GM12878 (cell line): ENCODE results near the gene WDFY4. TPM values are rescaled to one million over a fixed set of nuclear protein-coding genes. Genes with fewer than 3 reads are reported as not detected.

Experiments
- ATAC-seq: fragments of 200-7000 bp; cut with Tn5 transposase; 3 replicates; pipeline ENCODE4 v1.9.1; 2020; ENCODE audit warnings: mild to moderate bottlenecking, moderate library complexity
- BruUV-seq: library from RNA; stranded (reverse); fragments of 400-500 nt; replicated peaks from 2 replicates; lab custom pipeline; 2021; lab: Mats Ljungman, UMichigan
- CTCF ChIA-PET: fragments of 300-600 bp; sonication (Branson Sonifier 250); formaldehyde crosslinking; extraction: SDS; loops from one replicate; lab custom pipeline; 2021; ENCODE audit warnings: inconsistent platforms; lab: Yijun Ruan, JAX
- POLR2A ChIA-PET: fragments of 350-600 bp; formaldehyde crosslinking; extraction: SDS; loops from one replicate; lab custom pipeline; 2021; ENCODE audit warnings: inconsistent platforms; lab: Charles Lee
- RAD21 ChIA-PET: fragments of 300-600 bp; sonication (Branson Sonifier 250); formaldehyde crosslinking; loops from one replicate; lab custom pipeline; 2023; ENCODE audit warnings: antibody characterized with exemption; ENCODE audit not compliant: unreplicated experiment; lab: Charles Lee
- SMC1A ChIA-PET: fragments of 300-600 bp; sonication (Branson Sonifier 250); formaldehyde crosslinking; loops from one replicate; lab custom pipeline; 2023; ENCODE audit not compliant: unreplicated experiment, uncharacterized antibody; lab: Charles Lee
- DNase-seq: peaks from one replicate; pipeline ENCODE4 v3.0.0-alpha.2; 2011; ENCODE audit warnings: low read depth, low spot score
- FAIRE-seq: peaks from 3 replicates; lab custom pipeline; 2011; peaks lifted over from hg19 to GRCh38; lab: Jason Lieb, UNC
- H2AFZ ChIP-seq: 2 replicates; pipeline ENCODE4 v1.6.0; 2011; ENCODE audit warnings: low read depth, low read length, control low read depth; ENCODE audit not compliant: control insufficient read depth
- H3K27ac ChIP-seq: 2 replicates; pipeline ENCODE4 v1.5.1; 2011; ENCODE audit warnings: control low read depth; ENCODE audit not compliant: control insufficient read depth, insufficient read depth
- H3K27me3 ChIP-seq, 2 experiments: replicated peaks in 1 of 2; 2 replicates each; pipeline versions ENCODE4 v1.6.0 to v1.6.1; 2011; ENCODE audit warnings: low read length in 1 of 2; ENCODE audit not compliant: control insufficient read depth in 2 of 2, insufficient read depth in 2 of 2
- H3K36me3 ChIP-seq, 2 experiments: 2 replicates each; pipeline ENCODE4 v1.5.1; 2011; ENCODE audit warnings: low read length in 1 of 2; ENCODE audit not compliant: control insufficient read depth in 2 of 2, insufficient read depth in 2 of 2
- H3K4me1 ChIP-seq: 2 replicates; pipeline ENCODE4 v1.6.1; 2011; ENCODE audit warnings: mild to moderate bottlenecking, low read length, moderate library complexity, mixed read lengths; ENCODE audit not compliant: control insufficient read depth, insufficient read depth
- H3K4me2 ChIP-seq: 2 replicates; pipeline ENCODE4 v1.6.0; 2011; ENCODE audit warnings: control low read depth; ENCODE audit not compliant: control insufficient read depth, insufficient read depth
- H3K4me3 ChIP-seq: fragments of 200-600 bp; sonication (generic); 2 replicates; pipeline ENCODE4 v1.5.1; 2016
- H3K79me2 ChIP-seq: 2 replicates; pipeline ENCODE4 v1.6.0; 2011; ENCODE audit warnings: low read length; ENCODE audit not compliant: control insufficient read depth, insufficient read depth
- H3K9ac ChIP-seq: 2 replicates; pipeline ENCODE4 v1.8.0; 2011; ENCODE audit warnings: low read length, control low read depth, mixed read lengths; ENCODE audit not compliant: control insufficient read depth, insufficient read depth
- H3K9me3 ChIP-seq: replicated peaks from 3 replicates; pipeline ENCODE4 v1.5.1; 2011; ENCODE audit warnings: mild to moderate bottlenecking, low read length; ENCODE audit not compliant: control insufficient read depth, insufficient read depth
- H4K20me1 ChIP-seq: 2 replicates; pipeline ENCODE4 v1.6.0; 2011; ENCODE audit not compliant: control insufficient read depth, insufficient read depth
- ASH2L ChIP-seq: fragments of 300-600, 200-600 bp; sonication (generic); IDR thresholded peaks from 2 replicates; pipeline ENCODE4 v1.6.1; 2017; ENCODE audit warnings: low read depth, mild to moderate bottlenecking, borderline replicate concordance
- CHD1 ChIP-seq: IDR thresholded peaks from 2 replicates; pipeline ENCODE4 v1.6.1; 2012; ENCODE audit warnings: low read depth, low read length, improper control_type of control experiment
- EP300 ChIP-seq, 2 experiments: fragments of 150-350 bp in 1 of 2; IDR thresholded peaks; 2 replicates each; pipeline ENCODE4 v1.6.1; 2011 to 2012; ENCODE audit warnings: low read depth in 2 of 2, low read length in 2 of 2, borderline replicate concordance in 1 of 2, improper control_type of control experiment in 1 of 2, inconsistent platforms in 1 of 2; ENCODE audit not compliant: control insufficient read depth in 1 of 2
- ETV6 ChIP-seq, 2 experiments: fragments of 450-650 bp in 1 of 2; IDR thresholded peaks in 1 of 2; conservative IDR thresholded peaks in 1 of 2; 2 replicates each; pipeline ENCODE4 v1.6.1; 2014; ENCODE audit warnings: antibody characterized with exemption in 1 of 2, borderline replicate concordance in 1 of 2, low read depth in 1 of 2, mild to moderate bottlenecking in 1 of 2, moderate library complexity in 1 of 2
- IKZF1 ChIP-seq: fragments of 450-650 bp; conservative IDR thresholded peaks from 2 replicates; pipeline ENCODE4 v1.6.1; 2017; ENCODE audit warnings: antibody characterized with exemption, mild to moderate bottlenecking
- MTA2 ChIP-seq: fragments of 450-650 bp; IDR thresholded peaks from 2 replicates; pipeline ENCODE4 v1.6.1; 2016; ENCODE audit warnings: low read depth, mild to moderate bottlenecking, moderate library complexity
- PML ChIP-seq: IDR thresholded peaks from 2 replicates; pipeline ENCODE4 v1.6.1; 2012; ENCODE audit warnings: low read length, inconsistent platforms
- ZSCAN29 ChIP-seq: fragments of 450-650 bp; IDR thresholded peaks from 2 replicates; pipeline ENCODE4 v1.6.1; 2017; ENCODE audit warnings: mild to moderate bottlenecking, moderate library complexity
- WGBS: methylation state at CpG from one replicate; pipeline ENCODE4 v1.1.6; 2016; ENCODE audit warnings: low lambda C conversion rate; ENCODE audit not compliant: insufficient replicate concordance, insufficient coverage; ENCODE audit errors: missing lambda C conversion rate; 5-methylcytosine and 5-hydroxymethylcytosine counted together
- in situ Hi-C: fragments of 300-500 bp; cut with MboI; formaldehyde crosslinking; loops from 9 replicates; pipeline ENCODE4 v1.14.3; 2018; ENCODE audit warnings: mixed read lengths
- intact Hi-C: fragments of 100-400 bp; cut with micrococcal nuclease; formaldehyde crosslinking; loops from one replicate; pipeline ENCODE4 v1.14.2; 2022; ENCODE audit not compliant: unreplicated experiment
- polyA plus RNA-seq, 11 experiments: library from polyadenylated mRNA; depleted of rRNA in 4 of 11; unstranded in 6 of 11; stranded (reverse) in 5 of 11; fragments of >200 nt; fragmentation: Nextera tagmentation in 4 of 11; fragmentation: Illumina TruSeq in 1 of 11; extraction: Ambion mirVana in 4 of 11; extraction: Trizol in 1 of 11; gene quantifications; 1 replicate in 1 of 11; 2 replicates in 10 of 11; pipeline versions ENCODE4 v1.2.1 to v1.2.3, GENCODE V29; 2011 to 2016; ENCODE audit warnings: inconsistent platforms in 2 of 11, missing spikeins in 2 of 11, low read depth in 1 of 11
- total RNA-seq, 4 experiments: library from RNA; depleted of rRNA in 3 of 4; stranded (reverse); fragments of >200 nt in 3 of 4; fragmentation: Illumina TruSeq in 1 of 4; extraction: Trizol in 1 of 4; gene quantifications; 2 replicates each; pipeline versions ENCODE4 v1.2.1 to v1.2.3, GENCODE V29; 2013 to 2021
- TF ChIP-seq, protein P1 (sequence below): fragments of 450-650 bp; IDR thresholded peaks from 2 replicates; pipeline ENCODE4 v1.6.1; 2017; ENCODE audit warnings: borderline replicate concordance

The WDFY4 gene
- total and polyA plus RNA-seq, 10 of the 15 experiments (the other 5 are each of a cell fraction or from before 2014, with no cell fraction given): 13.5 to 132 (median 47.3) TPM

DNA sequence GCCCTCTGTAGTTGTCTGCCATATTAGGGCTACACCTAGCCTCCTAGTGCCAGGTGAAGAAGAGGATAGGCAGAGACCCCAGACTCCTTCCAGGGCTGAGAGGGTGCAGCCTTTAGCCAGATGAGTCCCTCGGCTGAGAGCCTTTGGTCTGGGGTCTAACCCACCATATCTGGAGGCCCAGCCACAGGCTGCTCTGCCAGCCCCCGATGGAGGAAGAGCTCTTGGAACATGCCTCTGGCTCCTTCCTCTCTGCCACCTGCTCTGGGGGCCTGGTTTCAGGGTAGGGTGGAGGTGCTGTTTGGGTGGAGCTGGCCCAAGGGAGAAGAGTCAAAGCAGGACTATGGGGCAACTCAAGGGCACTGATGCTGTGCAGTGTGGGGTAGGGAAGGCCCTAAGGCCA, 253.6 kb downstream of the WDFY4 start (continued):
- no peak for TF ChIP-seq ETV6 (conservative IDR thresholded peaks at IDR 0.05 in 1 of 2, IDR thresholded peaks at IDR 0.05 in 1 of 2; ENCODE audit: borderline replicate concordance in 1 of 2, low read depth in 1 of 2)
- no peak for TF ChIP-seq CHD1
- no peak for TF ChIP-seq ASH2L
- TF ChIP-seq MTA2: no peak
- no peak for TF ChIP-seq IKZF1
- no peak for TF ChIP-seq ZSCAN29

DNA sequence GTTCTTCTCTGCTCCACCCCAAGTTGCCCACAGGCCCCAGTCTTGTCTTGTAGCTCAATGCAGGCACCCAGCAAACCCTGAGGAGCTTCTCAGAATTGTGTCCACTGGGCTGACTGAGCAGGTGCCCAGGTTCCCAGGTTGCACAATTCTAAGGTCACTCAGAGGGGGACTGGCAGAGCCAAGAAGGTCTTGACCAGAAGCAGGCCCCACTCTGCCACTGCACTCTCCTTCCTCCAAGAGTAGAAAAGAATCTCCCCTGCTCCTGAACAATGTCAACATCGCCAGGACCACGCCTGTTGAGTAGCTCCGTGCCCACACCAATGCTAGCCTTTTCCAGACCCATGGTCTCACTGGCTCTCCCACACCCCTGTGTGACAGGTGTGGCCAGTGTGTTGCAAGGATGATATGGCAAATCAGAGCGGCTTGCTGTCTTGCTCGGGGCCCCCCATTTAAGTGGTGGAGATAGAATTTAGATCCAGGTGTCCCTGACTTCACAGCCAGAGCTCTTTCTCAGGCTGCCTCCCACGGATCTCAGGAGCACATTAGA, 254.4 kb downstream of the WDFY4 start:
- in situ Hi-C loops: no loop called here
- Histone ChIP-seq H4K20me1 (no peaks in the 10 kb centered on the region), H3K4me2 (no peak overlapping the region), H3K9me3 (no peaks in the 10 kb centered on the region), H3K9ac (no peak overlapping the region), H3K79me2 (no peaks in the 10 kb centered on the region), H3K4me3 (no peak overlapping the region), H2AFZ (no peak overlapping the region), H3K27ac (no peak overlapping the region), H3K4me1 (no peaks in the 10 kb centered on the region), H3K36me3 (peaks cover 4 to 9% of the 10 kb centered on the region in 2 experiments; a peak in 3 of 4 replicates), H3K27me3 (no peaks in the 10 kb centered on the region)
- ChIA-PET POLR2A (no interaction called here), CTCF (interaction anchor here (2.6 kb wide), 1 partner anchor 282 kb away, joined by 11 read pairs; no protein-coding TSS in a partner anchor), RAD21 (interaction anchor here (1.3 kb wide), 1 partner anchor 282 kb away, joined by 3 read pairs; no protein-coding TSS in a partner anchor), SMC1A (no interaction called here)
- BruUV-seq: no TSS peak
- DNase-seq (no peak), ATAC-seq (no peak), FAIRE-seq (no peak)
- intact Hi-C loops: no loop called here
- 72% methylated on average over 6 of the region's 6 CpGs for WGBS
- TF ChIP-seq, protein P1, sequence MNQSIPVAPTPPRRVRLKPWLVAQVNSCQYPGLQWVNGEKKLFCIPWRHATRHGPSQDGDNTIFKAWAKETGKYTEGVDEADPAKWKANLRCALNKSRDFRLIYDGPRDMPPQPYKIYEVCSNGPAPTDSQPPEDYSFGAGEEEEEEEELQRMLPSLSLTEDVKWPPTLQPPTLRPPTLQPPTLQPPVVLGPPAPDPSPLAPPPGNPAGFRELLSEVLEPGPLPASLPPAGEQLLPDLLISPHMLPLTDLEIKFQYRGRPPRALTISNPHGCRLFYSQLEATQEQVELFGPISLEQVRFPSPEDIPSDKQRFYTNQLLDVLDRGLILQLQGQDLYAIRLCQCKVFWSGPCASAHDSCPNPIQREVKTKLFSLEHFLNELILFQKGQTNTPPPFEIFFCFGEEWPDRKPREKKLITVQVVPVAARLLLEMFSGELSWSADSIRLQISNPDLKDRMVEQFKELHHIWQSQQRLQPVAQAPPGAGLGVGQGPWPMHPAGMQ: no peak
- no peak for TF ChIP-seq PML
- TF ChIP-seq EP300 (IDR thresholded peaks at IDR 0.05; ENCODE audit: borderline replicate concordance in 1 of 2, control insufficient read depth in 1 of 2, low read depth in 2 of 2, low read length in 2 of 2): no peak
